ENCODE data around the gene CCNO. TPM values are rescaled to one million over a fixed set of nuclear protein-coding genes. Genes with fewer than 3 reads are reported as not detected.

CCNO gene
- total and polyA plus RNA-seq, 2 of the 8 experiments (the other 6 are each of a cell fraction or from before 2014, with no cell fraction given): 0.14 to 0.41 TPM

- Histone ChIP-seq H3K23ac (ENCODE audit: insufficient read length) (no peak within 1 kb of the TSS), H2AK5ac (ENCODE audit: low read depth, low read length) (no peak within 1 kb of the TSS), H3K4me1 (replicated peaks in 1 of 4; ENCODE audit: control insufficient read depth in 3 of 4, insufficient read depth in 4 of 4, low read length in 3 of 4) (peaks cover 2 to 28% (median 16%) of the 10 kb centered on the region in 4 experiments), H3K23me2 (ENCODE audit: low read depth, low read length) (peaks cover 8% of the 10 kb centered on the region; the same call in 1 of the 2 replicates), H3K9me3 (ENCODE audit: insufficient read depth in 2 of 2, low read depth in 1 of 2, low read length in 1 of 2) (no peaks in the 10 kb centered on the region), H3K4ac (replicated peaks; ENCODE audit: insufficient read length, low read depth, low read length) (no peak within 1 kb of the TSS), H2BK20ac (ENCODE audit: low read length) (no peak within 1 kb of the TSS), H3K27me3 (replicated peaks in 1 of 4; ENCODE audit: control insufficient read depth in 3 of 4, extremely low read depth in 1 of 4, insufficient read depth in 3 of 4, low read length in 3 of 4) (peaks cover 93 to 100% (median 99%) of the 10 kb centered on the region in 4 experiments), H3K79me1 (ENCODE audit: low read depth, low read length) (no peaks in the 10 kb centered on the region), H4K8ac (ENCODE audit: extremely low read depth, insufficient read depth, low read length) (peak within 1 kb of the TSS; percentile 29; the same call in 1 of the 2 replicates), H2BK5ac (ENCODE audit: low read depth, low read length) (no peak within 1 kb of the TSS), H2AFZ (ENCODE audit: low read length) (no peak within 1 kb of the TSS; the same call in 1 of the 2 replicates), H4K5ac (ENCODE audit: insufficient read length, low read depth, low read length) (no peak within 1 kb of the TSS), H3K14ac (ENCODE audit: insufficient read length) (no peak within 1 kb of the TSS), H4K20me1 (replicated peaks in 1 of 2; ENCODE audit: control insufficient read depth in 1 of 2, insufficient read depth in 2 of 2, low read length in 2 of 2) (peaks cover 8 to 47% of the 10 kb centered on the region in 2 experiments), H4K91ac (replicated peaks; ENCODE audit: insufficient read length, low read length) (no peak within 1 kb of the TSS), H3K4me3 (ENCODE audit: extremely low read depth in 1 of 4, insufficient read depth in 2 of 4, low read depth in 3 of 4, low read length in 4 of 4) (peak within 1 kb of the TSS; percentile 53 to 61 (median 58)), H2BK120ac (replicated peaks; ENCODE audit: low read depth, low read length) (no peak within 1 kb of the TSS), H3K79me2 (ENCODE audit: control insufficient read depth in 1 of 2, insufficient read depth in 2 of 2, low read length in 2 of 2) (no peaks in the 10 kb centered on the region), H3K4me2 (ENCODE audit: insufficient read depth in 1 of 2, low read depth in 2 of 2, low read length in 2 of 2) (peak within 1 kb of the TSS; percentile 82 to 86), H3K18ac (ENCODE audit: extremely low read depth, low read length) (peak within 1 kb of the TSS; percentile 51; the same call in 1 of the 2 replicates), H2BK12ac (ENCODE audit: low read depth, low read length) (no peak within 1 kb of the TSS), H3K27ac (ENCODE audit: low read depth, low read length) (no peak within 1 kb of the TSS), H3K56ac (replicated peaks; ENCODE audit: insufficient read length, low read depth, low read length) (no peak within 1 kb of the TSS), H3K9ac (replicated peaks in 1 of 4; ENCODE audit: extremely low read depth in 1 of 4, low read depth in 3 of 4, low read length in 3 of 4) (no peak within 1 kb of the TSS), H3K36me3 (ENCODE audit: control insufficient read depth in 2 of 4, insufficient read depth in 4 of 4, low read length in 3 of 4) (peaks cover 0 to 11% (median 0%) of the 10 kb centered on the region in 4 experiments; a peak in 2 of 8 replicates), H2BK15ac (ENCODE audit: low read length) (no peak within 1 kb of the TSS)
- ChIA-PET CTCF (ENCODE audit: partially characterized antibody) (interaction anchor here (0.6 to 13.6 kb wide), 8 partner anchors 8 to 1078 kb away, joined by 3 to 143 read pairs (median 5); partner anchors contain the start of genes CCNO, CDC20B and GPX8), POLR2A (ENCODE audit: partially characterized antibody) (no interaction called here)
- FAIRE-seq (no peak), DNase-seq (ENCODE audit: low read depth in 1 of 2, low spot score in 2 of 2) (peak in 1 of 2 experiments; percentile 86)
- WGBS, 2 experiments (ENCODE audit: extremely low coverage in 1 of 2, insufficient coverage in 1 of 2, insufficient read length in 1 of 2, insufficient replicate concordance in 2 of 2, low coverage in 1 of 2, low lambda C conversion rate in 2 of 2, missing lambda C conversion rate in 1 of 2): 1% methylated on average over 63 of the region's 80 CpGs; no CpG with 5 or more reads in 1 of the 2 experiments
- TF ChIP-seq MAX (IDR thresholded peaks at IDR 0.05) (peak; percentile 83; the same call in 1 of the 2 replicates), KDM1A (IDR thresholded peaks at IDR 0.05; ENCODE audit: borderline replicate concordance, low read length) (peak; percentile 44; the same call in 1 of the 2 replicates), CTBP2 (IDR thresholded peaks at IDR 0.05; ENCODE audit: borderline replicate concordance, insufficient read depth, insufficient read length, low read length) (peak; percentile 91), KDM4A (IDR thresholded peaks at IDR 0.05; ENCODE audit: low read depth, low read length, severe bottlenecking) (peak; percentile 90), SIRT6 (IDR thresholded peaks at IDR 0.05; ENCODE audit: low read length) (no peak), KDM5A (IDR thresholded peaks at IDR 0.05; ENCODE audit: low read length) (no peak), CREB1 (IDR thresholded peaks at IDR 0.05) (peak; percentile 22; the same call in 1 of the 2 replicates), RNF2 (IDR thresholded peaks at IDR 0.05; ENCODE audit: borderline replicate concordance, low read depth, low read length, missing control alignments, poor library complexity, severe bottlenecking) (peak; percentile 5), USF2 (IDR thresholded peaks at IDR 0.05; ENCODE audit: low read length) (no peak), NRF1 (IDR thresholded peaks at IDR 0.05; ENCODE audit: low read depth, low read length) (no peak)
Measured at GRCh38 chr5:55226934-55227663, 6.3 kb downstream of the CCNO start, which contains the start of gene MCIDAS. MCIDAS (minus strand) TSS chr5:55227315; CDS start chr5:55227138, 177 bp downstream.
